Suprapubic skin (tissue), 3 donors: ENCODE results near the gene JMJD1C.

Source experiments
- EP300 ChIP-seq: sonication (generic); formaldehyde crosslinking; IDR thresholded peaks from one replicate; pipeline ENCODE4 v1.6.1; 2017; ENCODE audit warnings: antibody characterized with exemption
- POLR2A ChIP-seq, 2 donors: fragments of 450-650 bp; IDR thresholded peaks; one replicate each; pipeline ENCODE4 v1.6.1; 2017; ENCODE audit warnings: antibody characterized with exemption in 2 of 2, mild to moderate bottlenecking in 2 of 2, moderate library complexity in 2 of 2
- TF ChIP-seq, protein P1 (sequence below), 2 donors: fragments of 200-600 bp in 1 of 2; fragments of 450-650 bp in 1 of 2; sonication (generic) in 1 of 2; IDR thresholded peaks; one replicate each; pipeline ENCODE4 v1.5.1; 2016 to 2019; ENCODE audit warnings: antibody characterized with exemption in 2 of 2, mild to moderate bottlenecking in 1 of 2, moderate library complexity in 1 of 2

DNA sequence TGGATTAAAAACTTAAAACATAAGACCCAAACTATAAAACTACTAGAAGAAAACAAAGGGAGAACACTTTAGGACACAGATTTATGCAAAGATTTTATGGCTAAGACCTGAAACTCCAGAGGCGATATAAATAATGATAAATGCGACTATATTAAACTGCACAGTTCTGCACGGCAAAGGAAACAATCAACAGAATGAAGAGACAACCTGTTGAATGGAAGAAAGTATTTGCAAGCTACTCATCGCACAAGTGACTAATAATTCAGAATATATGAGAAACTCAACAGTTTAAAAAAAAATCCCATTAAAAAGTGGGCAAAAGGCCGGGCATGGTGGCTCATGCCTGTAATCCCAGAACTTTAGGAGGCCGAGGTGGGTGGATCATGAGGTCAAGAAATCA lies 73.6 kb downstream of the JMJD1C start:
- TF ChIP-seq POLR2A (IDR thresholded peaks at IDR 0.05) (no peak), EP300 (no peak)
- TF ChIP-seq, protein P1, sequence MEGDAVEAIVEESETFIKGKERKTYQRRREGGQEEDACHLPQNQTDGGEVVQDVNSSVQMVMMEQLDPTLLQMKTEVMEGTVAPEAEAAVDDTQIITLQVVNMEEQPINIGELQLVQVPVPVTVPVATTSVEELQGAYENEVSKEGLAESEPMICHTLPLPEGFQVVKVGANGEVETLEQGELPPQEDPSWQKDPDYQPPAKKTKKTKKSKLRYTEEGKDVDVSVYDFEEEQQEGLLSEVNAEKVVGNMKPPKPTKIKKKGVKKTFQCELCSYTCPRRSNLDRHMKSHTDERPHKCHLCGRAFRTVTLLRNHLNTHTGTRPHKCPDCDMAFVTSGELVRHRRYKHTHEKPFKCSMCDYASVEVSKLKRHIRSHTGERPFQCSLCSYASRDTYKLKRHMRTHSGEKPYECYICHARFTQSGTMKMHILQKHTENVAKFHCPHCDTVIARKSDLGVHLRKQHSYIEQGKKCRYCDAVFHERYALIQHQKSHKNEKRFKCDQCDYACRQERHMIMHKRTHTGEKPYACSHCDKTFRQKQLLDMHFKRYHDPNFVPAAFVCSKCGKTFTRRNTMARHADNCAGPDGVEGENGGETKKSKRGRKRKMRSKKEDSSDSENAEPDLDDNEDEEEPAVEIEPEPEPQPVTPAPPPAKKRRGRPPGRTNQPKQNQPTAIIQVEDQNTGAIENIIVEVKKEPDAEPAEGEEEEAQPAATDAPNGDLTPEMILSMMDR (IDR thresholded peaks at IDR 0.05): no peak
